Activated naive CD4-positive, alpha-beta T cell treated with anti-CD3 and anti-CD28 coated beads, Interleukin-2, amount 50 U/mL, for 72 hours (primary cell): ENCODE results near the gene KCNQ1. TPM values are rescaled to one million over a fixed set of nuclear protein-coding genes. Genes with fewer than 3 reads are reported as not detected.

Experiments used
- ATAC-seq, 2 donors: fragments of 150-1000 bp; cut with Tn5 transposase; 2 replicates each; pipeline ENCODE4 v1.10.0; 2021; ENCODE audit warnings: mild to moderate bottlenecking in 2 of 2, moderate library complexity in 2 of 2
- DNase-seq, 2 donors: peaks; one replicate each; pipeline ENCODE4 v3.0.0; 2021 to 2022; ENCODE audit warnings: low spot score in 2 of 2
- H3K27ac Mint-ChIP-seq, 2 donors: one replicate each; pipeline ENCODE4 v1.8.0; 2022; ENCODE audit warnings: mild to moderate bottlenecking in 2 of 2, mixed read lengths in 2 of 2
- H3K36me3 Mint-ChIP-seq, 2 donors: one replicate each; pipeline ENCODE4 v1.8.0; 2022; ENCODE audit warnings: mixed read lengths in 2 of 2
- H3K9me3 Mint-ChIP-seq, 2 donors: one replicate each; pipeline ENCODE4 v1.8.0; 2022; ENCODE audit warnings: mixed read lengths in 2 of 2
- total RNA-seq, 2 donors: library from RNA; stranded (reverse); gene quantifications; one replicate each; pipeline ENCODE4 v1.2.3, GENCODE V29; 2022

The KCNQ1 gene
- total RNA-seq, 2 donors from 2014 or later = 12.2 to 19.3 TPM

- no peaks in the 10 kb centered on the region for H3K9me3 Mint-ChIP-seq
- ATAC-seq = no peak
- no peak for DNase-seq
- H3K27ac Mint-ChIP-seq = no peak overlapping the region
- H3K36me3 Mint-ChIP-seq = no peaks in the 10 kb centered on the region
Measured at GRCh38 chr11:2762031-2762380, 317.2 kb downstream of the KCNQ1 start.

- DNase-seq (peak in 1 of 2 donors; percentile 37), ATAC-seq (no peak)
- Mint-ChIP-seq H3K36me3 (no peaks in the 10 kb centered on the region), H3K9me3 (no peaks in the 10 kb centered on the region), H3K27ac (no peak overlapping the region)
Measured at GRCh38 chr11:2762451-2762850, 317.6 kb downstream of the KCNQ1 start.

GRCh38 chr11:2763984-2764383 is 319.2 kb downstream of the KCNQ1 start:
- Mint-ChIP-seq H3K36me3 (no peaks in the 10 kb centered on the region), H3K27ac (no peak overlapping the region), H3K9me3 (no peaks in the 10 kb centered on the region)
- no peak for ATAC-seq
- no peak for DNase-seq

GRCh38 chr11:2765491-2765890 is 320.7 kb downstream of the KCNQ1 start:
- H3K27ac Mint-ChIP-seq = no peak overlapping the region
- ATAC-seq = no peak
- H3K9me3 Mint-ChIP-seq = no peaks in the 10 kb centered on the region

GRCh38 chr11:2766166-2766565 is 321.4 kb downstream of the KCNQ1 start:
- DNase-seq = no peak
- Mint-ChIP-seq H3K27ac (no peak overlapping the region), H3K9me3 (no peaks in the 10 kb centered on the region), H3K36me3 (no peaks in the 10 kb centered on the region)
- no peak for ATAC-seq

More at GRCh38 chr11:2765491-2765890, 320.7 kb downstream of the KCNQ1 start:
- no peaks in the 10 kb centered on the region for H3K36me3 Mint-ChIP-seq
- DNase-seq = no peak

GRCh38 chr11:2767071-2767470 is 322.3 kb downstream of the KCNQ1 start:
- no peak for DNase-seq
- Mint-ChIP-seq H3K27ac (no peak overlapping the region), H3K9me3 (no peaks in the 10 kb centered on the region), H3K36me3 (no peaks in the 10 kb centered on the region)
- ATAC-seq = no peak

- no peak for ATAC-seq
- H3K27ac Mint-ChIP-seq = peak overlapping the region in 1 of 2 donors; percentile 73
Measured at GRCh38 chr11:2767801-2768200, 323.0 kb downstream of the KCNQ1 start.

GRCh38 chr11:2768471-2769408 is 323.9 kb downstream of the KCNQ1 start:
- no peaks in the 10 kb centered on the region for H3K36me3 Mint-ChIP-seq
- DNase-seq (peak in 1 of 2 donors; percentile 48), ATAC-seq (peak; percentile 56 to 70)
- no peak overlapping the region for H3K27ac Mint-ChIP-seq
- no peaks in the 10 kb centered on the region for H3K9me3 Mint-ChIP-seq

More at GRCh38 chr11:2767801-2768200, 323.0 kb downstream of the KCNQ1 start:
- Mint-ChIP-seq H3K36me3 (no peaks in the 10 kb centered on the region), H3K9me3 (no peaks in the 10 kb centered on the region)
- no peak for DNase-seq

- H3K36me3 Mint-ChIP-seq = no peaks in the 10 kb centered on the region
- DNase-seq = no peak
- H3K9me3 Mint-ChIP-seq = no peaks in the 10 kb centered on the region
- no peak for ATAC-seq
- no peak overlapping the region for H3K27ac Mint-ChIP-seq
Measured at GRCh38 chr11:2769409-2770095, 324.7 kb downstream of the KCNQ1 start.

- no peak for ATAC-seq
- no peaks in the 10 kb centered on the region for H3K36me3 Mint-ChIP-seq
- peak overlapping the region in 1 of 2 donors; percentile 63 for H3K27ac Mint-ChIP-seq
- H3K9me3 Mint-ChIP-seq = no peaks in the 10 kb centered on the region
- DNase-seq = peak in 1 of 2 donors; percentile 47
Measured at GRCh38 chr11:2770096-2770751, 325.4 kb downstream of the KCNQ1 start.

GRCh38 chr11:2770761-2771301 is 326.0 kb downstream of the KCNQ1 start:
- ATAC-seq (no peak), DNase-seq (peak in 1 of 2 donors; percentile 56)
- Mint-ChIP-seq H3K9me3 (no peaks in the 10 kb centered on the region), H3K36me3 (no peaks in the 10 kb centered on the region), H3K27ac (peak overlapping the region in 1 of 2 donors; percentile 63)

- H3K9me3 Mint-ChIP-seq = no peaks in the 10 kb centered on the region
- peak in 1 of 2 donors; percentile 41 for DNase-seq
Measured at GRCh38 chr11:2771758-2772466, 327.1 kb downstream of the KCNQ1 start.

GRCh38 chr11:2772544-2773031 is 327.8 kb downstream of the KCNQ1 start:
- ATAC-seq (peak; percentile 83 to 92), DNase-seq (peak in 1 of 2 donors; percentile 56)
- peak overlapping the region in 1 of 2 donors; percentile 74 for H3K27ac Mint-ChIP-seq
- no peaks in the 10 kb centered on the region for H3K9me3 Mint-ChIP-seq
- no peaks in the 10 kb centered on the region for H3K36me3 Mint-ChIP-seq

More at GRCh38 chr11:2771758-2772466, 327.1 kb downstream of the KCNQ1 start:
- H3K27ac Mint-ChIP-seq = peak overlapping the region in 1 of 2 donors; percentile 74
- H3K36me3 Mint-ChIP-seq = no peaks in the 10 kb centered on the region
- no peak for ATAC-seq

- Mint-ChIP-seq H3K27ac (no peak overlapping the region), H3K9me3 (no peaks in the 10 kb centered on the region), H3K36me3 (no peaks in the 10 kb centered on the region)
- DNase-seq = peak in 1 of 2 donors; percentile 35
- ATAC-seq = no peak
Measured at GRCh38 chr11:2774173-2775082, 329.6 kb downstream of the KCNQ1 start.

GRCh38 chr11:2775083-2775625 is 330.3 kb downstream of the KCNQ1 start:
- Mint-ChIP-seq H3K36me3 (no peaks in the 10 kb centered on the region), H3K27ac (peak overlapping the region in 1 of 2 donors; percentile 14), H3K9me3 (no peaks in the 10 kb centered on the region)
- DNase-seq (peak in 1 of 2 donors; percentile 42), ATAC-seq (no peak)
